K562 (cell line): ENCODE data around the gene PPP1R16B. TPM values are rescaled to one million over a fixed set of nuclear protein-coding genes. Genes with fewer than 3 reads are reported as not detected.

ENCODE experiments used
- ATAC-seq: fragments of 200-7000 bp; cut with Tn5 transposase; 3 replicates; pipeline ENCODE4 v1.9.1; 2020; ENCODE audit warnings: moderate library complexity
- BruUV-seq: library from RNA; stranded (reverse); fragments of 400-500 nt; replicated peaks from 2 replicates; lab custom pipeline; 2021; lab: Mats Ljungman, UMichigan
- CTCF ChIA-PET: fragments of 300-600 bp; formaldehyde crosslinking; extraction: SDS; loops from one replicate; lab custom pipeline; 2021; ENCODE audit warnings: low intra/inter-chr PET ratio; lab: Yijun Ruan, JAX
- POLR2A ChIA-PET: fragments of 300-600, 350-650 bp; sonication (Branson Sonifier 250); formaldehyde crosslinking; extraction: SDS; loops from one replicate; lab custom pipeline; 2021; ENCODE audit warnings: antibody characterized with exemption, inconsistent platforms; lab: Yijun Ruan, JAX
- DNase-seq, 4 experiments: peaks; one replicate each; pipeline versions ENCODE4 v3.0.0 to v3.0.0-alpha.2; 2011 to 2018; ENCODE audit warnings: low spot score in 3 of 4, mixed read lengths in 3 of 4; ENCODE audit errors: extremely low read depth in 1 of 4
- FAIRE-seq: peaks from 2 replicates; lab custom pipeline; 2011; peaks lifted over from hg19 to GRCh38; lab: Jason Lieb, UNC
- H2AFZ ChIP-seq: 2 replicates; pipeline ENCODE4 v1.6.0; 2011; ENCODE audit warnings: low read depth, low read length, control low read depth, inconsistent platforms
- H3K27ac ChIP-seq: fragments of 200-600 bp; 3 replicates; pipeline ENCODE4 v1.8.0; 2011; ENCODE audit warnings: low read depth, mild to moderate bottlenecking, control low read depth, inconsistent platforms, low read length, moderate library complexity, mixed read lengths; ENCODE audit errors: extremely low read depth
- H3K27me3 ChIP-seq, 2 experiments: fragments of 300-600 bp in 1 of 2; 2 replicates in 1 of 2; 3 replicates in 1 of 2; pipeline versions ENCODE4 v1.6.0 to v1.8.0; 2011; ENCODE audit warnings: inconsistent platforms in 2 of 2, low read length in 2 of 2, mild to moderate bottlenecking in 1 of 2, mixed read lengths in 1 of 2, moderate library complexity in 1 of 2; ENCODE audit not compliant: control insufficient read depth in 2 of 2, insufficient read depth in 2 of 2
- H3K36me3 ChIP-seq: fragments of 300-600 bp; 3 replicates; pipeline ENCODE4 v1.8.0; 2011; ENCODE audit warnings: mild to moderate bottlenecking, low read length, inconsistent platforms; ENCODE audit not compliant: control insufficient read depth, insufficient read depth
- H3K4me1 ChIP-seq, 2 experiments: fragments of 200-600 bp in 1 of 2; replicated peaks in 1 of 2; 2 replicates in 1 of 2; 3 replicates in 1 of 2; pipeline versions ENCODE4 v1.5.1 to v1.8.0; 2011; ENCODE audit warnings: inconsistent platforms in 2 of 2, low read length in 2 of 2, mild to moderate bottlenecking in 1 of 2, mixed read lengths in 1 of 2, moderate library complexity in 1 of 2; ENCODE audit not compliant: control insufficient read depth in 2 of 2, insufficient read depth in 2 of 2
- H3K4me2 ChIP-seq: 2 replicates; pipeline ENCODE4 v1.6.1; 2011; ENCODE audit warnings: low read length, control low read depth, inconsistent platforms, mixed read lengths; ENCODE audit not compliant: insufficient read depth
- H3K4me3 ChIP-seq: fragments of 200-600 bp; sonication (generic), shearing (Covaris generic); 2 replicates; pipeline ENCODE4 v1.5.1; 2016; ENCODE audit warnings: control low read depth, inconsistent platforms
- H3K79me2 ChIP-seq: fragments of 200-600 bp; 3 replicates; pipeline ENCODE4 v1.8.0; 2011; ENCODE audit warnings: low read length, inconsistent platforms; ENCODE audit not compliant: control insufficient read depth, insufficient read depth
- H3K9ac ChIP-seq, 2 experiments: 2 replicates each; pipeline versions ENCODE4 v1.6.0 to v1.6.1; 2011; ENCODE audit warnings: low read depth in 2 of 2, low read length in 2 of 2, control low read depth in 1 of 2, inconsistent platforms in 1 of 2, mild to moderate bottlenecking in 1 of 2, mixed read lengths in 1 of 2; ENCODE audit not compliant: insufficient read depth in 1 of 2
- H3K9me1 ChIP-seq: one replicate; pipeline ENCODE4 v1.6.0; 2011; ENCODE audit warnings: inconsistent platforms, mild to moderate bottlenecking, low read length, moderate library complexity; ENCODE audit not compliant: control insufficient read depth, insufficient read depth
- H3K9me3 ChIP-seq: replicated peaks from 2 replicates; pipeline ENCODE4 v1.5.1; 2011; ENCODE audit warnings: low read depth, low read length, inconsistent platforms; ENCODE audit not compliant: control insufficient read depth, insufficient read depth
- H4K20me1 ChIP-seq: replicated peaks from 2 replicates; pipeline ENCODE4 v1.6.1; 2011; ENCODE audit warnings: low read length, inconsistent platforms, mixed read lengths; ENCODE audit not compliant: control insufficient read depth, insufficient read depth
- HCFC1 ChIP-seq: IDR thresholded peaks from 2 replicates; pipeline ENCODE4 v1.6.1; 2012; ENCODE audit warnings: low read depth, low read length, improper control_type of control experiment
- IRF9 ChIP-seq: fragments of 450-650 bp; IDR thresholded peaks from 2 replicates; pipeline ENCODE4 v1.6.1; 2016; ENCODE audit warnings: missing biosample characterization, missing genetic modification characterization
- PREB ChIP-seq: sonication (generic); formaldehyde crosslinking; IDR thresholded peaks from 2 replicates; pipeline ENCODE4 v1.8.1; 2023; ENCODE audit warnings: mild to moderate bottlenecking, missing genetic modification reagents
- TAF1 ChIP-seq: IDR thresholded peaks from 2 replicates; pipeline ENCODE4 v1.6.1; 2011; ENCODE audit warnings: mild to moderate bottlenecking, low read length, moderate library complexity; ENCODE audit not compliant: insufficient read depth, control insufficient read depth, severe bottlenecking; ENCODE audit errors: extremely low read depth
- XRCC5 ChIP-seq: fragments of 200-400 bp; formaldehyde crosslinking; IDR thresholded peaks from 2 replicates; pipeline ENCODE4 v1.6.1; 2017; ENCODE audit warnings: low read depth, mild to moderate bottlenecking, low read length
- ZNF280B ChIP-seq: fragments of 250-450 bp; sonication (Bioruptor Pico); IDR thresholded peaks from 2 replicates; pipeline ENCODE4 v1.5.1; 2021; ENCODE audit warnings: mild to moderate bottlenecking
- ZNF655 ChIP-seq: fragments of 250-450 bp; sonication (Bioruptor Pico); IDR thresholded peaks from 2 replicates; pipeline ENCODE4 v1.5.0; 2021
- ZNF740 ChIP-seq, 3 experiments: fragments of 200-800 bp in 1 of 3; sonication (Bioruptor generic) in 1 of 3; sonication (generic) in 1 of 3; formaldehyde crosslinking in 1 of 3; IDR thresholded peaks; 2 replicates each; pipeline versions ENCODE4 v1.6.1 to v1.8.0; 2016 to 2022; ENCODE audit warnings: mild to moderate bottlenecking in 2 of 3, missing compliant biosample characterization in 2 of 3, missing genetic modification characterization in 2 of 3, missing genetic modification reagents in 1 of 3
- ZNF76 ChIP-seq: fragments of 250-450 bp; sonication (Bioruptor Pico); IDR thresholded peaks from 2 replicates; pipeline ENCODE4 v1.4.0; 2020; ENCODE audit warnings: mild to moderate bottlenecking, moderate library complexity, borderline replicate concordance
- WGBS: fragments of 100-300 bp; shearing (Covaris generic); methylation state at CpG from one replicate; pipeline ENCODE4 v1.1.6; 2016; ENCODE audit warnings: low coverage, mixed read lengths; ENCODE audit not compliant: insufficient coverage; ENCODE audit errors: missing lambda C conversion rate; 5-methylcytosine and 5-hydroxymethylcytosine counted together
- in situ Hi-C: fragments of 300-500 bp; cut with MboI; formaldehyde crosslinking; loops from 4 replicates; pipeline ENCODE4 v1.15.0; 2018; ENCODE audit warnings: inconsistent platforms, mixed read lengths
- intact Hi-C: fragments of 100-400 bp; cut with micrococcal nuclease; formaldehyde crosslinking; loops from 2 replicates; pipeline ENCODE4 v1.14.2; 2022
- polyA plus RNA-seq, 8 experiments: library from polyadenylated mRNA; depleted of rRNA in 4 of 8; stranded (reverse) in 5 of 8; unstranded in 3 of 8; fragments of >200 nt; fragmentation: Nextera tagmentation in 2 of 8; fragmentation: Illumina TruSeq in 1 of 8; extraction: Ambion mirVana in 2 of 8; extraction: Trizol in 1 of 8; gene quantifications; 2 replicates each; pipeline versions ENCODE4 v1.2.1 to v1.2.3, GENCODE V29; 2011 to 2014; ENCODE audit warnings: inconsistent platforms in 1 of 8, missing spikeins in 1 of 8
- total RNA-seq, 7 experiments: library from RNA; depleted of rRNA in 6 of 7; stranded (reverse); fragments of >200 nt in 6 of 7; fragmentation: Illumina TruSeq in 2 of 7; extraction: Trizol in 2 of 7; gene quantifications; 2 replicates each; pipeline versions ENCODE4 v1.2.1 to v1.2.3, GENCODE V29; 2011 to 2021; ENCODE audit warnings: low replicate concordance in 1 of 7

Gene PPP1R16B
- total and polyA plus RNA-seq, 9 of the 15 experiments (the other 6 are each of a cell fraction or from before 2014, with no cell fraction given): 1.5 to 11.5 (median 6.8) TPM

- ChIA-PET CTCF (no interaction called here), POLR2A (no interaction called here)
- in situ Hi-C loops (no loop called here), intact Hi-C loops (no loop called here)
- Histone ChIP-seq H4K20me1 (peaks cover 10% of the 10 kb centered on the region), H3K36me3 (no peaks in the 10 kb centered on the region), H3K9me1 (peaks cover 9% of the 10 kb centered on the region), H3K4me2 (no peak overlapping the region), H3K4me3 (no peak overlapping the region), H3K27me3 (0 out of 5 replicates have a peak, but pooled peaks cover 0 to 2% of the 10 kb centered on the region in 2 experiments), H3K79me2 (no peaks in the 10 kb centered on the region), H2AFZ (no peak overlapping the region), H3K9me3 (no peaks in the 10 kb centered on the region), H3K27ac (no peak overlapping the region), H3K4me1 (peaks cover 11 to 16% of the 10 kb centered on the region in 2 experiments), H3K9ac (peak overlapping the region in 1 of 2 experiments; percentile 36; a peak in 1 of 4 replicates)
- no TSS peak for BruUV-seq
- ATAC-seq: no peak
- 48% methylated on average over 11 of the region's 13 CpGs for WGBS
- no peak for FAIRE-seq
- no peak for DNase-seq
- TF ChIP-seq ZNF655 (CRISPR knock-in tag) (no peak), IRF9 (tag) (no peak), PREB (no peak), TAF1 (no peak), HCFC1 (no peak), XRCC5 (no peak), ZNF76 (no peak), ZNF740 (CRISPR knock-in tag; IDR thresholded peaks at IDR 0.05) (no peak), ZNF740 (tag; IDR thresholded peaks at IDR 0.05) (no peak), ZNF280B (CRISPR knock-in tag) (no peak)
Measured at GRCh38 chr20:38888059-38888831, 82.7 kb downstream of the PPP1R16B start.
